ENCODE results near the gene PCYOX1L. TPM values are rescaled to one million over a fixed set of nuclear protein-coding genes. Genes with fewer than 3 reads are reported as not detected.

The PCYOX1L gene
- total RNA-seq, 1 experiment from 2014 or later = 15.9 TPM

DNA sequence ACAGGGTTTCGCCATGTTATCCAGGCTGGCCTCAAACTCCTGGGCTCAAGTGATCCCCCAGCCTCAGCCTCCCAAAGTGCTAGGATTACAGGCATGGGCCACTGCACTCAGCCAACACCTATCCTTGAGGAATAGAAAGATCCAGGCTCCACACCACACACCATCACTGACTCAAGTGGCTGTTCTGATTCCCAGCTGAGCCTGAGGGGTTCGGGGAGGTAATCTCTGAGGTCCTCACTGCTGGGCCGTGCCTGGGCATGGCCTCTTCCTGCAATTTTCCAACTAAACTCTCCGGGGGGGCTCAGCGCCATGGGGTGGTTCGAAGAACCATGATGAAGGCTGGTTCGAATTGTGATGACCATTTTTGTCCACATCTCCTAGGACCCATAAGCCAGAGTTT lies 52.2 kb downstream of the PCYOX1L start:
- H3K27ac ChIP-seq (ENCODE audit: low read depth, low read length) = no peak overlapping the region
- no peaks in the 10 kb centered on the region for H3K4me1 ChIP-seq (ENCODE audit: control insufficient read depth in 1 of 2, insufficient read depth in 2 of 2, low read length in 2 of 2)
- no peaks in the 10 kb centered on the region for H3K9me3 ChIP-seq (ENCODE audit: control insufficient read depth in 1 of 2, insufficient read depth in 1 of 2, low read depth in 1 of 2, low read length in 2 of 2)
- H3K9ac ChIP-seq (ENCODE audit: low read length) = no peak overlapping the region
- no peaks in the 10 kb centered on the region for H3K9me2 ChIP-seq (ENCODE audit: insufficient read depth)
- CTCF ChIA-PET = no interaction called here
- no peaks in the 10 kb centered on the region for H3K27me3 ChIP-seq (ENCODE audit: insufficient read depth, low read length)
- no peaks in the 10 kb centered on the region for H3K36me3 ChIP-seq (ENCODE audit: control insufficient read depth in 1 of 2, insufficient read depth in 2 of 2, low read length in 2 of 2)
- no peaks in the 10 kb centered on the region for H4K20me1 ChIP-seq (ENCODE audit: insufficient read depth)
- intact Hi-C loops (cut with micrococcal nuclease) = no loop called here
- RAD21 ChIA-PET (ENCODE audit: low non-redundant PET in 1 of 2, low total read pairs in 2 of 2, uncharacterized antibody in 2 of 2, unreplicated experiment in 2 of 2) = no interaction called here
- no peak for ATAC-seq
- H3K79me2 ChIP-seq (ENCODE audit: insufficient read depth, low read length) = no peaks in the 10 kb centered on the region
- POLR2A ChIA-PET = no interaction called here
- DNase-seq (ENCODE audit: low read depth, low spot score) = no peak
- TF ChIP-seq, protein P1, sequence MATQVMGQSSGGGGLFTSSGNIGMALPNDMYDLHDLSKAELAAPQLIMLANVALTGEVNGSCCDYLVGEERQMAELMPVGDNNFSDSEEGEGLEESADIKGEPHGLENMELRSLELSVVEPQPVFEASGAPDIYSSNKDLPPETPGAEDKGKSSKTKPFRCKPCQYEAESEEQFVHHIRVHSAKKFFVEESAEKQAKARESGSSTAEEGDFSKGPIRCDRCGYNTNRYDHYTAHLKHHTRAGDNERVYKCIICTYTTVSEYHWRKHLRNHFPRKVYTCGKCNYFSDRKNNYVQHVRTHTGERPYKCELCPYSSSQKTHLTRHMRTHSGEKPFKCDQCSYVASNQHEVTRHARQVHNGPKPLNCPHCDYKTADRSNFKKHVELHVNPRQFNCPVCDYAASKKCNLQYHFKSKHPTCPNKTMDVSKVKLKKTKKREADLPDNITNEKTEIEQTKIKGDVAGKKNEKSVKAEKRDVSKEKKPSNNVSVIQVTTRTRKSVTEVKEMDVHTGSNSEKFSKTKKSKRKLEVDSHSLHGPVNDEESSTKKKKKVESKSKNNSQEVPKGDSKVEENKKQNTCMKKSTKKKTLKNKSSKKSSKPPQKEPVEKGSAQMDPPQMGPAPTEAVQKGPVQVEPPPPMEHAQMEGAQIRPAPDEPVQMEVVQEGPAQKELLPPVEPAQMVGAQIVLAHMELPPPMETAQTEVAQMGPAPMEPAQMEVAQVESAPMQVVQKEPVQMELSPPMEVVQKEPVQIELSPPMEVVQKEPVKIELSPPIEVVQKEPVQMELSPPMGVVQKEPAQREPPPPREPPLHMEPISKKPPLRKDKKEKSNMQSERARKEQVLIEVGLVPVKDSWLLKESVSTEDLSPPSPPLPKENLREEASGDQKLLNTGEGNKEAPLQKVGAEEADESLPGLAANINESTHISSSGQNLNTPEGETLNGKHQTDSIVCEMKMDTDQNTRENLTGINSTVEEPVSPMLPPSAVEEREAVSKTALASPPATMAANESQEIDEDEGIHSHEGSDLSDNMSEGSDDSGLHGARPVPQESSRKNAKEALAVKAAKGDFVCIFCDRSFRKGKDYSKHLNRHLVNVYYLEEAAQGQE (IDR thresholded peaks at IDR 0.05; ENCODE audit: low read depth) = no peak
- TF ChIP-seq EZH2 (IDR thresholded peaks at IDR 0.05) = no peak
- no peak for TF ChIP-seq EZH2phosphoT487 (IDR thresholded peaks at IDR 0.05; ENCODE audit: borderline replicate concordance)
- TF ChIP-seq SIN3A (IDR thresholded peaks at IDR 0.05; ENCODE audit: low read depth) = no peak
- TF ChIP-seq, protein P2, sequence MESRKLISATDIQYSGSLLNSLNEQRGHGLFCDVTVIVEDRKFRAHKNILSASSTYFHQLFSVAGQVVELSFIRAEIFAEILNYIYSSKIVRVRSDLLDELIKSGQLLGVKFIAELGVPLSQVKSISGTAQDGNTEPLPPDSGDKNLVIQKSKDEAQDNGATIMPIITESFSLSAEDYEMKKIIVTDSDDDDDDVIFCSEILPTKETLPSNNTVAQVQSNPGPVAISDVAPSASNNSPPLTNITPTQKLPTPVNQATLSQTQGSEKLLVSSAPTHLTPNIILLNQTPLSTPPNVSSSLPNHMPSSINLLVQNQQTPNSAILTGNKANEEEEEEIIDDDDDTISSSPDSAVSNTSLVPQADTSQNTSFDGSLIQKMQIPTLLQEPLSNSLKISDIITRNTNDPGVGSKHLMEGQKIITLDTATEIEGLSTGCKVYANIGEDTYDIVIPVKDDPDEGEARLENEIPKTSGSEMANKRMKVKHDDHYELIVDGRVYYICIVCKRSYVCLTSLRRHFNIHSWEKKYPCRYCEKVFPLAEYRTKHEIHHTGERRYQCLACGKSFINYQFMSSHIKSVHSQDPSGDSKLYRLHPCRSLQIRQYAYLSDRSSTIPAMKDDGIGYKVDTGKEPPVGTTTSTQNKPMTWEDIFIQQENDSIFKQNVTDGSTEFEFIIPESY (IDR thresholded peaks at IDR 0.05; ENCODE audit: extremely low read depth, insufficient replicate concordance, low read length) = no peak
- TF ChIP-seq, protein P3, sequence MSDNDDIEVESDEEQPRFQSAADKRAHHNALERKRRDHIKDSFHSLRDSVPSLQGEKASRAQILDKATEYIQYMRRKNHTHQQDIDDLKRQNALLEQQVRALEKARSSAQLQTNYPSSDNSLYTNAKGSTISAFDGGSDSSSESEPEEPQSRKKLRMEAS (IDR thresholded peaks at IDR 0.05) = no peak
- TF ChIP-seq CBX3 (IDR thresholded peaks at IDR 0.05; ENCODE audit: low read depth) = no peak
- TF ChIP-seq SRF (IDR thresholded peaks at IDR 0.05; ENCODE audit: low read depth) = no peak
- TF ChIP-seq TCF7L2 (IDR thresholded peaks at IDR 0.05; ENCODE audit: borderline replicate concordance, extremely low read depth, insufficient read depth, insufficient read length) = no peak
- TF ChIP-seq RAD21 (IDR thresholded peaks at IDR 0.05; ENCODE audit: low read depth) = no peak
- no peak overlapping the region for H3K4me2 ChIP-seq (ENCODE audit: low read length)
- BruUV-seq (replicated peaks) = no TSS peak
- no peak overlapping the region for H2AFZ ChIP-seq (ENCODE audit: low read depth, low read length, poor library complexity, severe bottlenecking)
- no peak overlapping the region for H3K4me3 ChIP-seq (replicated peaks in 1 of 2; ENCODE audit: low read depth in 1 of 2, low read length in 2 of 2)
